AG09319 (cell line): ENCODE data around the gene ASB13.

Source experiments
- DNase-seq: peaks from one replicate; pipeline ENCODE4 v3.0.0-alpha.2; 2010; ENCODE audit warnings: low read depth; ENCODE audit errors: extremely low read depth
- CTCF ChIP-seq: IDR thresholded peaks from 2 replicates; pipeline ENCODE4 v1.5.1; 2011; ENCODE audit warnings: low read depth, mild to moderate bottlenecking, inconsistent platforms, low read length, moderate library complexity

Gene ASB13

GRCh38 chr10:5639066-5639465, 27.3 kb downstream of the ASB13 start:
- no peak for TF ChIP-seq CTCF
- no peak for DNase-seq

- no peak for TF ChIP-seq CTCF
- no peak for DNase-seq
Observed at GRCh38 chr10:5638494-5638893, 27.9 kb downstream of the ASB13 start.

- TF ChIP-seq CTCF = no peak
- no peak for DNase-seq
Observed at GRCh38 chr10:5634918-5635317, 31.5 kb downstream of the ASB13 start.

GRCh38 chr10:5633166-5633749, 33.1 kb downstream of the ASB13 start:
- no peak for DNase-seq
- no peak for TF ChIP-seq CTCF

- no peak for DNase-seq
- TF ChIP-seq CTCF = no peak
Observed at GRCh38 chr10:5632446-5632845, 33.9 kb downstream of the ASB13 start.

- DNase-seq = no peak
- no peak for TF ChIP-seq CTCF
Observed at GRCh38 chr10:5631936-5632335, 34.5 kb downstream of the ASB13 start.

GRCh38 chr10:5630112-5630436, 36.3 kb downstream of the ASB13 start:
- TF ChIP-seq CTCF = no peak
- DNase-seq = no peak
